Measurements from ENCODE around the gene BSN. TPM values are rescaled to one million over a fixed set of nuclear protein-coding genes. Genes with fewer than 3 reads are reported as not detected.

Gene BSN
- total RNA-seq, 5 donors from 2014 or later (not counting 1 experiment from before 2014, with no cell fraction given), result 0.08 to 0.44 (median 0.32) TPM

DNA sequence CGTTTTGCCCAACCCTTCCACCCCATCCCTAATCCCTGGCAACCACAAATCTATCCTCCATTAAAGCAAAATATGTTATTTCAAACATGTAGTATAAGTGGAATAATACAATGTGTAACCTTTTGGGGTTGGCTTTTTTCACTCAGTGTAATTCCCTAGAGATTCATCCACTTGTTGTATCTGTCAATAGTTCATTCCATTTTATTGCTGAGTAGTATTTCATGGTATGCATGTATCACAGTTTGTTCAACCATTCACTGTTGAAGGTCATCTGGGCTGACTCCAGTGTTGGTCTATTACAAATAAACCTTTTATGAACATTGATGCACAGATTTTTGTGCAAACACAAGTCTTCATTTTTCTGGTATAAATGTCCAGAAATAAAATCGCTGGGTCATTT is 38.8 kb downstream of the BSN start:
- no peak for ATAC-seq (replicated peaks in 1 of 4)
- WGBS (ENCODE audit: insufficient coverage), result no CpG with 5 or more reads among the region's 2 CpGs
- Histone ChIP-seq H3K4me3 (ENCODE audit: control insufficient read depth in 1 of 2, extremely low read depth in 1 of 2, low read length in 1 of 2) (no peak overlapping the region), H3K27me3 (replicated peaks in 1 of 2; ENCODE audit: control insufficient read depth in 2 of 2, extremely low read depth in 1 of 2, insufficient read depth in 2 of 2, low read length in 1 of 2) (peaks cover 0 to 7% of the 10 kb centered on the region in 2 experiments), H3K36me3 (ENCODE audit: control insufficient read depth in 2 of 2, extremely low read depth in 1 of 2, insufficient read depth in 1 of 2, low read length in 1 of 2) (no peaks in the 10 kb centered on the region), H3K27ac (ENCODE audit: low read length) (no peak overlapping the region), H3K9me3 (no peaks in the 10 kb centered on the region), H3K4me1 (ENCODE audit: control insufficient read depth in 1 of 2, extremely low read depth in 1 of 2, insufficient read depth in 2 of 2, low read length in 2 of 2) (no peaks in the 10 kb centered on the region)
- H3K4me3 Mint-ChIP-seq, result no peak overlapping the region
- DNase-seq, result no peak
- H3K36me3 Mint-ChIP-seq, result no peaks in the 10 kb centered on the region
- no peak overlapping the region for H3K27ac Mint-ChIP-seq
- H3K27me3 Mint-ChIP-seq, result peaks cover 0 to 2% of the 10 kb centered on the region in 2 donors
- CTCF ChIA-PET, result no interaction called here
- POLR2A ChIA-PET, result no interaction called here
- no peaks in the 10 kb centered on the region for H3K9me3 Mint-ChIP-seq
- no peaks in the 10 kb centered on the region for H3K4me1 Mint-ChIP-seq

DNA sequence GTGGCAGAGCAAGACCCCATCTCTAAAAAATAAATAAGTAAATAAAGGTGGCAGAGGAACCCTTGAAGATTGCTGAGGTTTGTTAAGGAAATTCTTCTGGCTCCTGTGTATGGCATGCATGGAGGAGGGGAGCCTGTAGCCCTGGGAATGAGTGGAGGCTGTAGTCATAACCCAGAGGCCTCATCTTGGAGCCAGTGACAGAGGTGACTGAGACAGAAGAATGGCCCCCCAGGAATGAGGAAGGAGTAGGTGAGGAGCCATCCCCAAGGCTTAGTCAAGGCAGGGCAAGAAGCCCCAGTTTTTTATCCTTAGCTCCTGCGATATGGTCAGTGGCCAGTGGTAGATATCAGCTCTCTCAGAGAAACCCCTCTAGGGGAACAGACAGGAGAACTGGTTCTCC is 46.5 kb downstream of the BSN start:
- Histone ChIP-seq H3K9me3 (no peaks in the 10 kb centered on the region), H3K36me3 (ENCODE audit: control insufficient read depth in 2 of 2, extremely low read depth in 1 of 2, insufficient read depth in 1 of 2, low read length in 1 of 2) (no peaks in the 10 kb centered on the region), H3K4me3 (ENCODE audit: control insufficient read depth in 1 of 2, extremely low read depth in 1 of 2, low read length in 1 of 2) (no peak overlapping the region), H3K27ac (ENCODE audit: low read length) (no peak overlapping the region), H3K27me3 (replicated peaks in 1 of 2; ENCODE audit: control insufficient read depth in 2 of 2, extremely low read depth in 1 of 2, insufficient read depth in 2 of 2, low read length in 1 of 2) (no peaks in the 10 kb centered on the region), H3K4me1 (ENCODE audit: control insufficient read depth in 1 of 2, extremely low read depth in 1 of 2, insufficient read depth in 2 of 2, low read length in 2 of 2) (peaks cover 7 to 15% of the 10 kb centered on the region in 2 experiments)
- Mint-ChIP-seq H3K27ac (no peak overlapping the region), H3K9me3 (no peaks in the 10 kb centered on the region), H3K4me1 (peaks cover 20 to 23% (median 20%) of the 10 kb centered on the region in 3 donors), H3K36me3 (no peaks in the 10 kb centered on the region), H3K4me3 (no peak overlapping the region), H3K27me3 (no peaks in the 10 kb centered on the region)
- CTCF ChIA-PET, result no interaction called here
- no CpG with 5 or more reads among the region's 1 CpG for WGBS (ENCODE audit: insufficient coverage)
- DNase-seq (no peak), ATAC-seq (replicated peaks in 1 of 4) (no peak)
- POLR2A ChIA-PET, result no interaction called here

DNA sequence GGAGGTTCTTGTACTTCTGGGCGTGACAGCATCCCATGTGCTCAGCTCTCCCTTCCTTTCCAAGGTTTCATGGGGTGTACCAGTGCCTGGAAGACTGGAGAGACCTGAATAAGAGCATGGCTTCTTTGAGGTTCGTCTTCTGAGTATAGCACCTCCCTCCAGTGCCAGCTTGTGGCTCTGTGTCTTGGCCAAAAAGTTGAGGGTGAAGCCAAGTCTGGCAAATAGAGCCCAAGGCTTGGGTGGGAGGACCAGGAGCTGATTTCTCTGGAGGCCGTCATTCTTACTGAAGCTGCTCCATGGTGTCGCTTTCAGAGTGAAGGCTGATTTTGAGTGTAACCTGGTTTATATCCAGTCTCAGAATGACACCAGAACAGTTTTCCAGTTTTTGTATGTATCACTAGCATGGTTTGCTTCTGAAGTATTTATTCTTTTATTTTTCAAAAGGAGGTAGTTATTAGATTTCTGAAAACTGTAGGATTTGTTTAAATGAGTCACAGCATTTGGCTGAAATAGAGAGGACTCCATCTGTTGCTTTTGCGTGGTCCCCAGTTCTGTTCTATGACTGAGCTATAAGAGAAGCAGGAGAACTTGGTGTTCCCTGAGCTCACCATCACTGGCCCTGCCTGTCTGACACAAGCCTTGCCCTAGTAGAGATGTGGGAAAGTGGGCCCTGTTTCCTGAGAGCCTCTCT is 47.2 kb downstream of the BSN start:
- Histone ChIP-seq H3K4me3 (ENCODE audit: control insufficient read depth in 1 of 2, extremely low read depth in 1 of 2, low read length in 1 of 2) (no peak overlapping the region), H3K36me3 (ENCODE audit: control insufficient read depth in 2 of 2, extremely low read depth in 1 of 2, insufficient read depth in 1 of 2, low read length in 1 of 2) (no peaks in the 10 kb centered on the region), H3K4me1 (ENCODE audit: control insufficient read depth in 1 of 2, extremely low read depth in 1 of 2, insufficient read depth in 2 of 2, low read length in 2 of 2) (peaks cover 7 to 15% of the 10 kb centered on the region in 2 experiments), H3K27ac (ENCODE audit: low read length) (no peak overlapping the region), H3K27me3 (replicated peaks in 1 of 2; ENCODE audit: control insufficient read depth in 2 of 2, extremely low read depth in 1 of 2, insufficient read depth in 2 of 2, low read length in 1 of 2) (no peaks in the 10 kb centered on the region), H3K9me3 (no peaks in the 10 kb centered on the region)
- Mint-ChIP-seq H3K4me3 (no peak overlapping the region), H3K9me3 (no peaks in the 10 kb centered on the region), H3K36me3 (no peaks in the 10 kb centered on the region), H3K27me3 (no peaks in the 10 kb centered on the region), H3K4me1 (peaks cover 20 to 23% (median 20%) of the 10 kb centered on the region in 3 donors), H3K27ac (no peak overlapping the region)
- no peak for ATAC-seq (replicated peaks in 1 of 4)
- ChIA-PET CTCF (interaction anchor here in 1 of 2 donors (0.7 kb wide), 1 partner anchor 88 kb away, joined by 4 read pairs; no protein-coding TSS in a partner anchor), POLR2A (no interaction called here)
- DNase-seq, result no peak
- WGBS (ENCODE audit: insufficient coverage), result 87% methylated on average over 4 of the region's 5 CpGs

DNA sequence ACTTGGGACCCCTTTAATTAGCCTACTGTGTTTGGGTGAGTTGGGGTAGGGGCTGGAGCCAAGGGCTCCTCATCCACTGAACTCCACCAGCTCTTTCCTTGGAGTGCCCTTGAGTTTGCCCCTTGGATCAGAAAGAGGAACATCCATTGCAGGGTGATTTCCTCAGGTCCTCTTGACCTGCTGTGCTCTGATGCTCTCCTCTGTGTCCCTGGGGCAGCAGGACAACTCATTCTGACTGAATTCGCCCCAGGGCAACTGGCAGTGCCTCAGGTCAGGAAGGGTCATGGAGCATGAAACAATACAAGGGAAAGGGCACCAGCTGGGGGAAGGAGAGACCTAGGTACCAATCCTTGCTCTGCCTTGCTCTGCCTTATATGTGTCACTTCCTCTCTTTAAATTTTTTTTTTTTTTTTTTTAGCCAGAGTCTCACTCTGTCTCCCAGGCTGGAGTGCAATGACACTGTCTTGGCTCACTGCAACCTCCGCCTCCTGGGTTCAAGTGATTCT is 47.8 kb downstream of the BSN start:
- POLR2A ChIA-PET, result no interaction called here
- Histone ChIP-seq H3K4me1 (ENCODE audit: control insufficient read depth in 1 of 2, extremely low read depth in 1 of 2, insufficient read depth in 2 of 2, low read length in 2 of 2) (peaks cover 7 to 15% of the 10 kb centered on the region in 2 experiments), H3K27ac (ENCODE audit: low read length) (no peak overlapping the region), H3K9me3 (no peaks in the 10 kb centered on the region), H3K4me3 (ENCODE audit: control insufficient read depth in 1 of 2, extremely low read depth in 1 of 2, low read length in 1 of 2) (no peak overlapping the region), H3K27me3 (replicated peaks in 1 of 2; ENCODE audit: control insufficient read depth in 2 of 2, extremely low read depth in 1 of 2, insufficient read depth in 2 of 2, low read length in 1 of 2) (peaks cover 0 to 1% of the 10 kb centered on the region in 2 experiments), H3K36me3 (ENCODE audit: control insufficient read depth in 2 of 2, extremely low read depth in 1 of 2, insufficient read depth in 1 of 2, low read length in 1 of 2) (no peaks in the 10 kb centered on the region)
- ATAC-seq (replicated peaks in 1 of 4), result no peak
- 100% methylated on average over 2 of the region's 2 CpGs for WGBS (ENCODE audit: insufficient coverage)
- no peak overlapping the region for H3K27ac Mint-ChIP-seq
- peaks cover 20 to 23% (median 20%) of the 10 kb centered on the region in 3 donors for H3K4me1 Mint-ChIP-seq
- no peak overlapping the region for H3K4me3 Mint-ChIP-seq
- no peaks in the 10 kb centered on the region for H3K9me3 Mint-ChIP-seq
- H3K27me3 Mint-ChIP-seq, result no peaks in the 10 kb centered on the region
- no peak for DNase-seq
- CTCF ChIA-PET, result interaction anchor here (0.6 to 0.7 kb wide), 2 partner anchors 88 to 441 kb away, joined by 3 to 4 read pairs; no protein-coding TSS in a partner anchor
- H3K36me3 Mint-ChIP-seq, result no peaks in the 10 kb centered on the region

DNA sequence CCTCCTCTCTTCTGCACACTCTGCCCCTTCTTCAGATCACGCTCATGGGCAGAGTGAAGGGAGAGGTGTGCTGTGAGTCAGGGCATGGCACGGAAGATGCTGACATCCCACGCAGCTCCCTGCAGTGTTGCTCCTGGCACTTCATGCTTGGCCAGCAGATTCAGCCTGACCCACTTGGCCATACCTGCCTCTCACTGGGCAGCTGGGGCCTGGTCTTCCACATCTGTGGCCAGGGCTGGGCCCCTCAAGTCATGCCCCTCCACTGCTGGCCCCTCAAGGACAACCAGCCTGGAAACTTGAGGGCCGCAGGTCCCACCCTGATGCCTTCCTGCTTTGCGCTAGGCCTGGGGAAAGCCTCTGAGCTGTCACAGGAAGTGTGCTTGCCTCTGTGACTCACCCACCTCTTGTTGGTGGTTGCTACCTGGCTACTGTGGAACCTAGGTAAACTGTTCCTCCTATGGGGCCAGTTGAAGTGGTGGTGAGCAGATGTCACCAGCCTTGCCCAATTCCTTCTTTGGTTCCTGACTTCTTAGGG is 48.7 kb downstream of the BSN start:
- Histone ChIP-seq H3K36me3 (ENCODE audit: control insufficient read depth in 2 of 2, extremely low read depth in 1 of 2, insufficient read depth in 1 of 2, low read length in 1 of 2) (no peaks in the 10 kb centered on the region), H3K4me1 (ENCODE audit: control insufficient read depth in 1 of 2, extremely low read depth in 1 of 2, insufficient read depth in 2 of 2, low read length in 2 of 2) (peaks cover 7 to 15% of the 10 kb centered on the region in 2 experiments), H3K27me3 (replicated peaks in 1 of 2; ENCODE audit: control insufficient read depth in 2 of 2, extremely low read depth in 1 of 2, insufficient read depth in 2 of 2, low read length in 1 of 2) (peaks cover 0 to 3% of the 10 kb centered on the region in 2 experiments), H3K4me3 (ENCODE audit: control insufficient read depth in 1 of 2, extremely low read depth in 1 of 2, low read length in 1 of 2) (no peak overlapping the region), H3K27ac (ENCODE audit: low read length) (peak overlapping the region; percentile 67), H3K9me3 (no peaks in the 10 kb centered on the region)
- Mint-ChIP-seq H3K4me1 (peaks cover 20 to 23% (median 20%) of the 10 kb centered on the region in 3 donors), H3K4me3 (peak overlapping the region in 1 of 3 donors; percentile 35), H3K27me3 (no peaks in the 10 kb centered on the region), H3K36me3 (no peaks in the 10 kb centered on the region), H3K9me3 (no peaks in the 10 kb centered on the region), H3K27ac (peak overlapping the region; percentile 93)
- CTCF ChIA-PET, result interaction anchor here in 1 of 2 donors (0.6 kb wide), 1 partner anchor 440 kb away, joined by 3 read pairs; no protein-coding TSS in a partner anchor
- POLR2A ChIA-PET, result no interaction called here
- ATAC-seq (replicated peaks in 1 of 4) (peak; percentile 99 to 100 (median 100)), DNase-seq (peak; percentile 8 to 67 (median 37))
- 17% methylated on average over 4 of the region's 5 CpGs for WGBS (ENCODE audit: insufficient coverage)

DNA sequence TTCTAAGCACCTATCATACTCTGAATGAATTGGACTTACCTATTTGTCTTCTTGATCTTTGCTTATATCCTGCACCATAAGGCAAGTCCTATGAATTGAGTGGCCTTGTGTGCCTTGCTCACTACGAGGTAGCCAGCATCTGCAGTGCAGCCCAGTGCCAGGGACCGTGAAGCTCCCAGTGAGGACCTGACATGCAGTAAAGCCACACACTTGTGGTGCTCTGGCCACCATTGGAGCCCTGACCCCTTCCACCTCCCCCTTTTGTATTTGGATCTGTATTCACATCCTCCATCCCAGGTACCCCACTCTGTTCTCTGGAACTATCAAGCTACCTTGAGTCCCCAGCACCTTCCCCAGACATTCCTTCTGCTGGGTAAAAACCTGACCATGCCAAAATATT is 52.1 kb downstream of the BSN start:
- Histone ChIP-seq H3K36me3 (ENCODE audit: control insufficient read depth in 2 of 2, extremely low read depth in 1 of 2, insufficient read depth in 1 of 2, low read length in 1 of 2) (no peaks in the 10 kb centered on the region), H3K4me1 (ENCODE audit: control insufficient read depth in 1 of 2, extremely low read depth in 1 of 2, insufficient read depth in 2 of 2, low read length in 2 of 2) (peaks cover 7 to 15% of the 10 kb centered on the region in 2 experiments), H3K9me3 (no peaks in the 10 kb centered on the region), H3K4me3 (ENCODE audit: control insufficient read depth in 1 of 2, extremely low read depth in 1 of 2, low read length in 1 of 2) (no peak overlapping the region), H3K27ac (ENCODE audit: low read length) (no peak overlapping the region), H3K27me3 (replicated peaks in 1 of 2; ENCODE audit: control insufficient read depth in 2 of 2, extremely low read depth in 1 of 2, insufficient read depth in 2 of 2, low read length in 1 of 2) (peaks cover 0 to 3% of the 10 kb centered on the region in 2 experiments)
- Mint-ChIP-seq H3K9me3 (no peaks in the 10 kb centered on the region), H3K36me3 (no peaks in the 10 kb centered on the region), H3K4me1 (peaks cover 20 to 23% (median 20%) of the 10 kb centered on the region in 3 donors), H3K4me3 (no peak overlapping the region), H3K27me3 (no peaks in the 10 kb centered on the region), H3K27ac (no peak overlapping the region)
- ChIA-PET CTCF (no interaction called here), POLR2A (no interaction called here)
- ATAC-seq (replicated peaks in 1 of 4), result no peak
- WGBS (ENCODE audit: insufficient coverage), result 93% methylated on average over 2 of the region's 2 CpGs
- DNase-seq, result no peak

Data from T-cell (primary cell).